Parathyroid adenoma (tissue), 2 donors: ENCODE data around the gene C15orf40.

Experiments
- H2AFZ ChIP-seq: fragments of 300-600 bp; sonication (generic); one replicate; pipeline ENCODE4 v1.7.0; 2017; ENCODE audit warnings: antibody characterized with exemption, mild to moderate bottlenecking
- H3K27ac ChIP-seq: fragments of 300-600 bp; sonication (generic); one replicate; pipeline ENCODE4 v1.7.0; 2017
- H3K27me3 ChIP-seq: fragments of 300-600 bp; sonication (generic); one replicate; pipeline ENCODE4 v1.7.0; 2017; ENCODE audit warnings: low read length; ENCODE audit not compliant: control insufficient read depth, insufficient read depth
- H3K36me3 ChIP-seq: fragments of 300-600 bp; sonication (generic); one replicate; pipeline ENCODE4 v1.7.0; 2017; ENCODE audit warnings: low read length; ENCODE audit not compliant: control insufficient read depth, insufficient read depth
- H3K4me1 ChIP-seq: fragments of 300-600 bp; sonication (generic); one replicate; pipeline ENCODE4 v1.7.0; 2017; ENCODE audit warnings: control low read depth
- H3K4me2 ChIP-seq: fragments of 300-600 bp; sonication (generic); one replicate; pipeline ENCODE4 v1.7.0; 2017; ENCODE audit warnings: low read length
- H3K4me3 ChIP-seq: fragments of 300-600 bp; sonication (generic); one replicate; pipeline ENCODE4 v1.7.0; 2017; ENCODE audit warnings: low read depth, low read length
- H3K79me2 ChIP-seq: fragments of 300-600 bp; sonication (generic); one replicate; pipeline ENCODE4 v1.7.0; 2017; ENCODE audit warnings: control low read depth
- H3K9ac ChIP-seq: fragments of 300-600 bp; sonication (generic); one replicate; pipeline ENCODE4 v1.7.0; 2017; ENCODE audit warnings: mild to moderate bottlenecking
- H3K9me3 ChIP-seq: fragments of 300-600 bp; sonication (generic); one replicate; pipeline ENCODE4 v1.7.0; 2017; ENCODE audit warnings: low read length; ENCODE audit not compliant: control insufficient read depth
- TF ChIP-seq, protein P1 (sequence below): fragments of 300-600 bp; sonication (generic); IDR thresholded peaks from one replicate; pipeline ENCODE4 v1.7.0; 2017; ENCODE audit warnings: antibody characterized with exemption, mild to moderate bottlenecking
- donor health status: primary hyperparathyroidism.

C15orf40 gene

DNA sequence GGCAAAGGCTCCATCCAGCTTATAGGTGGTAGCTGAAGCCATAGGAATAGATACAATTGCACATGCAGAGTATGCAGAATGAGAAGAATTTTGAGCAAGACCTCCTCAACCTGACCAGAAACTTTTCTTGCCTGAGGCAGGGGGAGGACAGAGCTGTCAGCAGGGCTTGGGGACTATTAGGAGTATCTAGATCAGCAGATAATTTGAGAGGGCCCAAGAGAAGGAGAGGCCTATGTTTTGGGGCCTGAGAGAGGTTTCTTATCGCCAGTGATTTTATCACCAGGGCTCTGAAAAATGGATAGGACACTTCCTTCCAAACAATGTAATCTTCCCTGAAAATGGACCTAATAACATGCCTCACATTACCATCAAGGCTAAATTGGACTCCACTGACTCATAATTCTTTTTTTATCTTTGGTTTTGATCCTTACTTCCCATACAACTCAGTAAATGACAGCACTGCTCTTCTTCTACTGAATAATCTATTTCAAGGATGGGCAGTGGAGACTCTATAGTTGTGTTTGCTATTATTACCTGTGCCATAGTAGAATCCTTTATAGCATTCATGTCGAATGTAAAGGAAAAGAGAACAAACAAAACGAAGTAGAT lies 41.3 kb downstream of the C15orf40 start:
- Histone ChIP-seq H3K4me1 (no peaks in the 10 kb centered on the region), H3K27me3 (no peaks in the 10 kb centered on the region), H3K9me3 (no peaks in the 10 kb centered on the region), H3K4me2 (no peak overlapping the region), H3K27ac (no peak overlapping the region), H3K36me3 (no peaks in the 10 kb centered on the region), H3K4me3 (no peak overlapping the region), H3K9ac (no peak overlapping the region), H3K79me2 (no peaks in the 10 kb centered on the region), H2AFZ (no peak overlapping the region)
- TF ChIP-seq, protein P1, sequence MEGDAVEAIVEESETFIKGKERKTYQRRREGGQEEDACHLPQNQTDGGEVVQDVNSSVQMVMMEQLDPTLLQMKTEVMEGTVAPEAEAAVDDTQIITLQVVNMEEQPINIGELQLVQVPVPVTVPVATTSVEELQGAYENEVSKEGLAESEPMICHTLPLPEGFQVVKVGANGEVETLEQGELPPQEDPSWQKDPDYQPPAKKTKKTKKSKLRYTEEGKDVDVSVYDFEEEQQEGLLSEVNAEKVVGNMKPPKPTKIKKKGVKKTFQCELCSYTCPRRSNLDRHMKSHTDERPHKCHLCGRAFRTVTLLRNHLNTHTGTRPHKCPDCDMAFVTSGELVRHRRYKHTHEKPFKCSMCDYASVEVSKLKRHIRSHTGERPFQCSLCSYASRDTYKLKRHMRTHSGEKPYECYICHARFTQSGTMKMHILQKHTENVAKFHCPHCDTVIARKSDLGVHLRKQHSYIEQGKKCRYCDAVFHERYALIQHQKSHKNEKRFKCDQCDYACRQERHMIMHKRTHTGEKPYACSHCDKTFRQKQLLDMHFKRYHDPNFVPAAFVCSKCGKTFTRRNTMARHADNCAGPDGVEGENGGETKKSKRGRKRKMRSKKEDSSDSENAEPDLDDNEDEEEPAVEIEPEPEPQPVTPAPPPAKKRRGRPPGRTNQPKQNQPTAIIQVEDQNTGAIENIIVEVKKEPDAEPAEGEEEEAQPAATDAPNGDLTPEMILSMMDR: no peak

DNA sequence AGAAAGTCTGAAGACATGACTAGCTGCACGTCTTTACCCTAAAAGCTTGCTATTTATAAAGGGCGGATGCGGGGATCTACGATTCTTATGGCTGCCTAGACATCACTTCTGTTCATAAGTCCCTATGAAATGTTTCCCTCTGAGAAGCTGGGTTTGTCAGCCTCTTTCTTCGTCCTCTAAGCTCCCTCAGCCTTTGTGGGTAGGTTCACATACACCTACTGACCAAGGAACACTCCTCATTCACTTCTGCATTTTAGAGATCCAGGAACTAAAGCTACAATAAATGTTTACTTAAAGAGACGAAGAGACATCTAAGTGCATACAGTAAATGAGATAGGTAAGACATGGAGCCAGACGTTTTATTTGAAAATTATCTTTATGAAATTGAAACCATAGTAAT lies 42.1 kb downstream of the C15orf40 start:
- Histone ChIP-seq H2AFZ (no peak overlapping the region), H3K79me2 (no peaks in the 10 kb centered on the region), H3K4me1 (no peaks in the 10 kb centered on the region), H3K4me3 (no peak overlapping the region), H3K36me3 (no peaks in the 10 kb centered on the region), H3K9ac (no peak overlapping the region), H3K4me2 (no peak overlapping the region), H3K9me3 (no peaks in the 10 kb centered on the region), H3K27ac (no peak overlapping the region), H3K27me3 (no peaks in the 10 kb centered on the region)
- TF ChIP-seq, protein P1: no peak

DNA sequence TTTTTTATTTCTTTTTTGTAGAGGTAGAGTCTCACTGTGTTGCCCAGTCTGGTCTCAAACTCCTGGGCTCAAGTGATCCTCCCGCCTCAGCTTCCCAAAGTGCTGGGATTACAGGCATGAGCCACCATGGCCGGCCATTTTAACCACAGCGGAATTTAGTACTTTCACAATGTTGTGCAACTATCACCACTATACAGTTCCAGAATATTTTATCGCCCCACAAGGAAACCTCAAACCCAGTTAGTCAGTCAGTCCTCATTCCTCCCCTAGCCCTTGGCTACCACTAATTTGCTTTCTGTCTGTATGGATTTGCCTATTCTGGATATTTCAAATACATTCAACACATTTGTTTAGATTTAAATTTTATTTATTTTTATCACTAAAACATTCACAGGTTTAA lies 43.4 kb downstream of the C15orf40 start:
- H3K79me2 ChIP-seq: no peaks in the 10 kb centered on the region
- H3K27me3 ChIP-seq: no peaks in the 10 kb centered on the region
- TF ChIP-seq, protein P1: no peak
- no peaks in the 10 kb centered on the region for H3K4me1 ChIP-seq
- no peak overlapping the region for H3K9ac ChIP-seq
- no peak overlapping the region for H3K4me2 ChIP-seq
- H2AFZ ChIP-seq: no peak overlapping the region
- H3K9me3 ChIP-seq: no peaks in the 10 kb centered on the region
- no peak overlapping the region for H3K27ac ChIP-seq
- no peak overlapping the region for H3K4me3 ChIP-seq
- no peaks in the 10 kb centered on the region for H3K36me3 ChIP-seq

DNA sequence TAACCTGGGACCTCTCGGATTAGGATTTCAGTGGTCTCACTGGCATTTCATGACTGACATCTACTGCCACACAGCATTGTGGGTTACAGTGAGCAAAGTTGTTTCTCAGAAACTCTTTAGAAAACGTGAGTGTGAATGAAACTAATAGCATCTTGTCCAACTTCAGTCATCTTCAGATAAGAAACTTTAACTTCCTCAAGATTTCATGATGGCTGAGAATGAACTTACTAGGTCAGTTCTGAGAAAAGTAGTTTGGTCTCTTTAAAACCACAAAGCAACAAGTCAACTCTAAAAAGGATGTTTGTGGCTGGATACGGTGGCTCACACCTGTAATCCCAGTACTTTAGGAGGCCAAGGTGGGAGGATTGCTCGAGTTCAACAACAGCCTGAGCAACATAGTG lies 44.8 kb downstream of the C15orf40 start:
- Histone ChIP-seq H3K36me3 (no peaks in the 10 kb centered on the region), H3K27me3 (no peaks in the 10 kb centered on the region), H3K4me3 (no peak overlapping the region), H3K4me1 (no peaks in the 10 kb centered on the region), H3K4me2 (no peak overlapping the region), H3K27ac (no peak overlapping the region), H3K79me2 (no peaks in the 10 kb centered on the region), H3K9ac (no peak overlapping the region), H2AFZ (no peak overlapping the region), H3K9me3 (no peaks in the 10 kb centered on the region)
- TF ChIP-seq, protein P1: no peak

DNA sequence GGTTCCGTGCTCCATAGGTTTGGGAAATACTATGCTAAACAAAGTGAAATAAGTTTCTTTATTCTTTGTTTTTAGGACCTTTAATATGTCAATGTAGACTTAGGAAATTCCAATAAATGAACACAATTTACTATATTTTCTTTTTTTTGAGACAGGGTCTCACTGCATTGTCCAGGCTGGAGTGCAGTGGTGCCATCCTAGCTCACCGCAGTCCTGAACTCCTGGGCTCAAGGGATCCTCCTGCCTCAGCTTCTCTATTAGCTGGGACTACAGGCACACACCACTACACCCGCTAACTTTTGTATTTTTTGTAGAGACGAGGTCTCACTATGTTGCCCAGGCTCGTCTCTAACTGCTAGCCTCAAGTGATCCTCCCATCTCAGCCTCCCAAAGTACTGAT lies 46.5 kb downstream of the C15orf40 start:
- Histone ChIP-seq H3K9me3 (no peaks in the 10 kb centered on the region), H3K27ac (no peak overlapping the region), H3K4me2 (no peak overlapping the region), H2AFZ (no peak overlapping the region), H3K9ac (no peak overlapping the region), H3K79me2 (no peaks in the 10 kb centered on the region), H3K4me1 (no peaks in the 10 kb centered on the region), H3K4me3 (no peak overlapping the region), H3K36me3 (no peaks in the 10 kb centered on the region), H3K27me3 (no peaks in the 10 kb centered on the region)
- TF ChIP-seq, protein P1: no peak
